CD4-positive, alpha-beta T cell treated with Interleukin-10 for 1 hour (primary cell): ENCODE data around the gene AKAP13.

Source experiments
- DNase-seq: peaks from one replicate; pipeline ENCODE4 v3.0.0-alpha.2; 2020

The AKAP13 gene

DNA sequence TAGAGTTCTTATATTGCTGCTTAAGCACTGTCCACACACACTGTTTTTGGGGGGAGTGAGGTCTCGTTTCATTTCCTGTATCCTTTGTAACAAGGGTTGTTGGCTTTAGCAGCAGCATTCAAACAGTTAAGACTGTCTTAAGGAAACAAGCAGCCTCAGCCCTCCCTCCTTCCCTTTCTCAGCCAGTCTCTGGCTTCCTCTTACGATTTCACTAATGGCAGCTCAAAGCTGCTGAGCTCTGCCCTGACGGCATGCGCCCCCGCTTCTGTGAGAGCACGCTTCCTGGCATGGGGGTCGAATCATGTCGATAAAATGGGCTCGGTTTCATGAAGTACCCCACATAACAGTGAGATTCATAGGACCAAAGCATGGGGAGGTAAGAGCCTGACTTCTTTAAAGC lies 309.3 kb downstream of the AKAP13 start:
- peak; percentile 86 for DNase-seq

DNA sequence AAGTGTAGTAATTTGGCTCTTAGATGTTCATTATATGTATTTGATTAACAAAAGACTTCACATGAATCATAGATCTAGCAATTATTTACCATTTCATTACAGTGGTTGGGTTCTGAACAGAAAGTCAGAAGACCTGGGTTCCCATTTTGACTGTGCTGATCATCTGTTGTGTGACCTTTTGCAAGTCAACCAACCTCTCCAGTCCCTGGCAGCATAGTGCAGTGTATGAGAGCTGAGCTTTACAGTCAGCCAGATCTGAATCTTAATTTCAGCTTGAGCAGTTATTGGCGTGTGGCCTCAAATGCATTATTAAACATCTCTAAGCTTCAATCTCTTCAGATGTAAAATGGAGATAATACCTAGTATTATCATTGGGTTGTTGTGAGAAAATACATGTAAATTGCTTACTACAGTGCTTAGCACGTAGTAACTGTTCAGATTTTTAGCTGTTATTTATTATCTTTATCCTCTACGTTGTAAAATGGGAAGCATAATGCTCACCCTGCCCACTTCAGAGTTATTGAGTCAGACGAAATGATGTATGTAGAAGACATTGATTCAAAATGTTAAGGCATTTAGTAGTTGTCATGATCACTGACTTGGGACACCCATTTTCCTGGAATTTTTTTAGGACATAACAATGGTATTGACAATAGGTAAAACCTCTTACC lies 310.3 kb downstream of the AKAP13 start:
- peak; percentile 67 for DNase-seq

DNA sequence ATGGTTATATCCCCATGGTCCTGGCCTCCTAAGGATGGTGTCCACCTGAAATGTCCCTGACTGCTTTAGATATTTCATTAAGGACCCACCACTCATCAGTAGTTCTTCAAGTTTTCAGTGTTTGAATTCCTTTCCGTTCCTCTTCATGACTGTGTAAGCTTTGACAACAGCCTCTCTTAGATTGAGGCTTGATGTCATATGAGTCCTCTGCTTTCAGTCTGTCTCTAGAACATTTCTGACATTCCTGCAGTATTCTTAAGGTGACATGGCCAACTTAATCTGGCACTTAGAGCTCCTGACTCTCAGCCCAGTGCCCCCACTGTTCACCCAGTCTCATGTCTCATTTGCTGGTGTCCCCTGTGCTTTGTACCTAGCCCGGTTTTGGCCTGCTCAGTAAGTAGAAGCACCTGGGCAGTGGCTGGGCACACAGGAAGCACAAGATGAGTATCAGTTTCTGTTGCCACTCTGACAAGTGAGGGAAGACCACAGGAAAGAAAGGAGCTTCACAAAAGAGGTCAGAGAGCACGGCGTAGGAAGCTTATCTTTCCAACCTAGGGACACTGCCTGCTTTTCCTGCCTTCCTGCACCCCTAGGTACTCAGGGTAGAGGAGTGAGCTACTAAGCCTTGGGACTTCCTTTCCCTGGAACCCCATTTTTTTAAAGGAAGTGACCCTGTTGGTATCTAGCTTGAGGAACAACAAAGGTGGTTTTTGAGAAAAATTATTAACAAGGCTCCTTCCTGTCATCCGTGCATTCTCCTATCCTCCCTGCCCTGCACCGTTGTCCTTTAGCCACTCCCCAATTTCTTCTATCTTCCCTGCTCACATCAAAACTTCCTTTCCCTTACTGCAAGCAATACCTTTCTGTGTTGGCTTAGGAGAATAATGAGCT lies 311.2 kb downstream of the AKAP13 start:
- peak; percentile 66 for DNase-seq

- peak; percentile 42 for DNase-seq
Observed at GRCh38 chr15:85692321-85692720, 311.9 kb downstream of the AKAP13 start.

DNA sequence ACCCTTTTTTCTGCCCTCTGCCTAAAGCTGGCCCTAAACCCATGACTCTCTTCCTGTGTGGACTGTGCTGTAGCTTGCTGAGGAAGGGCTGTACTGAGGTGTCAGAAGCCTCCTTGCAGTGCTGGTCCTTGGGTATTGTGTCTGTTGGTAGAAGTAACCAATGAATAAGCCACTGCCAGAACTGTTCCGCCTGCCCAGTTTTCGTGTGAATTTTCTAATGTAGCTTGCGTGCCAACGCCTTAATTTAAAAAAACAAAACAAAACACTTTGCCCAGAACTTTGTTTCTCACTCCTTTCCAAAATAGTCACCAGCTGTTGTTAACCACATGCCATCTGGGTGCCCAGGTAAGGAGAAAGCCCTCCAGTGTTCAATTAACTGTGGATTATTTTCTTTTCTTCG lies 312.5 kb downstream of the AKAP13 start:
- peak; percentile 80 for DNase-seq

- DNase-seq: no peak
Observed at GRCh38 chr15:85693277-85693676, 312.9 kb downstream of the AKAP13 start.

DNA sequence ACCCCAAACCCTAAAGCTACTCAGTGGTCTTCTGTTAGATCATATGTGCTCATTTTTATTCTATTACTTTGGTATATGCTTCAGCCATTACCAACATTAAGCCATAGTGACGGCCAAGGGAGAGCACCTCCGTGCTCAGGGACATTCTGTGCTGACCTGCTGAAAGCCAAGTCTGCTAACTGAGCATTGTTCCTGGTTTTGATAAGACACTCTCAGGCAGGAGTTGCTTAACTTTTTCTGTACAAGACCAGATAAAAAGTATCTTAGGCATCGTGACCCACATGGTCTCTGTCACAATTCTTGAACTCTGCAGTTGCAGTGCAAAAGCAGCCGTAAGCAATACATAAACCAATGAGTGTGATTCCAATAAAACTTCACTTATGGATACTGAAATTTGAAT lies 313.7 kb downstream of the AKAP13 start:
- no peak for DNase-seq

- DNase-seq: no peak
Observed at GRCh38 chr15:85700767-85701166, 320.4 kb downstream of the AKAP13 start.

- DNase-seq: peak; percentile 73
Observed at GRCh38 chr15:85702321-85703101, 322.1 kb downstream of the AKAP13 start.

DNA sequence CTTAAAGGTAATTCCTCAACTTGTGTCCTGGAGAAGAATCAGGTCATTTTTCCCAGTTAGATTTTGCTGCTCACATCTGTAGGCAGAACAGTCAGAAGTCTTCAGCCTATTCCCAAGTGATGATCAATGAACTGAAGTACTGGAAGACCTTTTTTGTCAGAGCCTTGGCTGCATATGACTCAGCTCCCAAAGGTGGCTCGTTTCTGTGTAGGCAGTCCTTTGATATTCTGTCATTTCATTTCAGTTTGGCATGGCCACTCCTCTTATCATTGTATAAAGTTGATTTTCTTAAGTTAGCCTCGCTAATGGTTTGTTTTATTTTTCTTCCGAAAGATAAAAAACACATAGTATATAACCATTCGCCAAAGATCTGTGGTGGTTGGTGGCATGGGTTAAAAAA lies 323.7 kb downstream of the AKAP13 start:
- peak; percentile 52 for DNase-seq

DNA sequence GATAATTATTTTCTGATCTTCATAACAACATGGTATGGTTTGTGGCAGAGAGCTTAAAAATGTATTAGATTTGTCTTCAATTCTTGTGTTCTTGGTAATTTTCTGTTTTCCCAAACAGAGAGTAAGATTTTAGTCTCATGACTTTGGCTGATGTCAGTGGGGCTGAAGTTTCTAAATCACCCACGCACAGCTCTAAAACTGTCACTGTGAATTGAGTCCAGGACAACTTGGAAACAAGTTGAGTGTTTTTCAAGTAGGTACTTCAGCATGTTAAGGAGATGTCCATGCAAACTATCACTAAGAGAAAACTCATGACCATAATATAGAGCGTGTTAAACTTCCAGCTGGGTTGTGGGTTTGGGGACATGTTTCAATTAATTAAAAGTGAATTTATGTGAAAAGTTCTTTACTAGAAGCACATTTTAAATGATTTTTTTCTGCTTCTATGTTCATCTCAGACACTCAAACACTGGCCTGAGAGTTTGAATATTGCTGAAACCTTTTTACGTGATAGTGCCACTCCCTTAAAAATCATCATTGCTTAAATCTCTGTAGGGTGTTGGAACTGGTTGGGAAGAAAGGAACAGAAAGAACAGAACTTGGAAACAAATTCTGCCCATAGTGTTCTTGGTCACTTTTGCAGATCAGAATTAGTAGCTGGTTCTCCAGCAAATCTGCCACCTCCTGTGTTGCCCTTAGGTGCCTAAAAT lies 324.5 kb downstream of the AKAP13 start:
- DNase-seq: no peak

DNA sequence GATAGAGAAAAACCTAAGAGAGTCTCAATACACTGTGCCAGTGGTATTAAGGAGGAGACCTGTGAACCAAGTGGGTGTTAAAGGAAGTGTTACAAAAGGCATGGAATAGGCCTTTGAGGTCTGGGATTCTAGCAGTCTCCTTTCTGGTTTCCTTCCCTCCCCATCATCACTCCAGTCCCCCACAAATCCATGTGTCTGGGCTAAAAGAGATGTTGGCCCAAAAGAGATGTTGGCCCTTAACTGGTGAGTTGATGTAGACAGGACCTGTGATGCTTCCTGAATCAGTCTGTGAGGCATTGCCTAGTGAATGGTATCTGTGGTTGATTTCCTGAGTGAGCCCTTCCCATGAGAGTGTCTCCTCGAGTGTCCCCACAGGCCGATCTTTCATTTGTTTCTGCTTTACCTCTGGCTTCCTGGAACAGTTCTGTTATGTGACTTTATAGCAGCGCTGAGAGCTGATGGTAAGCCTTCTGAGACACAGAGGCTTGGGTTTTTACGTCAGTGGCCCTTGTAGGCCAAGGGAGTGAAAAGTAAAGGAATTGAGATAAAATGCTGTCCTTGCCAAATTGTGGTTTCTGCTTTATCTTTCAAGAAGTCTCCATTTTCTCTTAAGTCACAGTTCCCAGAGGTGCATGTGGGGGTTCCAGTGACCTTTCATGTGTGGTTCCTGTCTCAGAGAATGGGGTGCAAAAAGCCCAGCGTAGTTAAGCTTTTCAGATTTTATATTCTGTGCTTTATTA lies 326.5 kb downstream of the AKAP13 start:
- peak; percentile 85 for DNase-seq

DNA sequence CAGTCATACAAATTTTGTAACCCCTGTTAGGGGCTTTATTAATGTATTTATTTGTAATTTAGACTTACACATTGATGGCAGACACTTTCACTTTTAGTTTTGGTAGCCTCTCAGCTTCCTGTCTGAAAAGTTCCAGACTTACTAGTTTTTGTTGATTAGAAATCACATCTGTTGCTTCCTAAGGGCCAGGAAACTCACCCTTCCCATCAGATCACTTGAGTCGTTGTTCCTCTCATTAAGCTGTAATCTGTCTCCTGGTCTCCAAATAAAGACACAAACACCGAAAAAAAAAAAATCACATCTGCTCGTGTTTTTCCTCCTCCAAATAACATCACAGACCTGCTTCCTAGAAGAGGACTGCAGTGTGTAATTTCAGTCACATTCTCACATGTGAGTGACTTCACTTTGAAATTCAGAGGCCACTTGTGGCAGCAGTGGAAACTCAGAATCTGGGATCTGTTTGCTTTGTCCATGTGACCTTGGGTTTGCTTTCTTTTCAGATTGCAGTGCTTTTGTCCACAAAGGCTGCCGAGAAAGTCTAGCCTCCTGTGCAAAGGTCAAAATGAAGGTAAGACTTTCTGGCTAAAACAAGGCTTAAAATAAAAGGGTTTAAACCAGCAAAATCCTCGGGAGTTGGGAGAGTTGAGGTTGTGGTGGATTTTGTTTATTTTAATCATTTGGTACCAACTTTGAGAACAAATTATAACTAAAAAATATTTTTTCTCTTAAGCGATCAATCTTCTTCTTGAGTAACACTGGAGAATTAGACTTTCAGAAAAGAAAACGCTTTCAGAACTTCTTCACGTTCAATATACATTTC lies 327.3 kb downstream of the AKAP13 start:
- DNase-seq: peak; percentile 72

GRCh38 chr15:85708402-85708941 lies 328.1 kb downstream of the AKAP13 start:
- DNase-seq: no peak

GRCh38 chr15:85709250-85709649 lies 328.8 kb downstream of the AKAP13 start:
- no peak for DNase-seq

DNA sequence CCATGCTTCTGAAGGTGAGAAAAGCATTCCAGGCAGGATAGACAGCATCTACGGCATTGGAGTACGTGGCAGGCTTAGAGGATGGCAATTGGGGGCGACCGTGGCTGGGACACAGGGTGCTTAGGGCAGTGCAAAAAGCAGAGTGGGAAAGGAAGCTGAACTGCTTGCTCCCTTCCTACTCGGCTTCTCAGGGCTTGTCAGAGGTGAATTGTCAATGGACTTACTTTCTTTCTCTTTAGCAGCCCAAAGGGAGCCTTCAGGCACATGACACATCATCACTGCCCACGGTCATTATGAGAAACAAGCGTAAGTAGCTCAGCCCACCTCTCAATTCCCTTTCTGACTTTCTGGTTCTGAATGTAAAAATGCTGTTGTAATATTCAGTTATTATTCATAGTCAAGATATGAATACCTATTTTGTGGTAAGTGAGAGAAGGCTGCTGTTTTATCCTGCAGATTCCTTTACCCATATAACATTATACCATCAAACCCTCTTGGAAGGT lies 330.0 kb downstream of the AKAP13 start:
- no peak for DNase-seq

- DNase-seq: no peak
Observed at GRCh38 chr15:85711580-85712192, 331.3 kb downstream of the AKAP13 start.

- no peak for DNase-seq
Observed at GRCh38 chr15:85716261-85716660, 335.9 kb downstream of the AKAP13 start.

DNA sequence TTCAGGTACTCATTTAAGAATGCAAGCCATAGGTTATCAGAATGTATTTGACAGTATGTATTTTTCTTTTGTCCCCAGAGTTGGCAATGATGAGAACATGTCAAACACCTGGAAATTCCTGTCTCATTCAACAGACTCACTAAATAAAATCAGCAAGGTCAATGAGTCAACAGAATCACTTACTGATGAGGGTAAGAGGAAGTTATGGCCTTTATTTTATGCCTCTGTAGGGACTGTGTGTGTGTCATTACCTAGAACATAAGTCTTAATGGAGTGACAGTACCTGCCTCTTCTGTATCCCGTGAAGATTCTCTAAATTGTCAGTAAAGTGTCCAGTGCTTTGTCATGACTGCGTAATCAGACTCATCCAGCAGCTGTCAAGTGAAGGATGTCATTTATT lies 336.8 kb downstream of the AKAP13 start:
- DNase-seq: no peak
